Mesendoderm (in vitro differentiated cells): ENCODE results near the gene PIK3R2.
A peak's percentile ranks its signal among the peaks of the same experiment; 100 is the strongest.

Experiments
- DNase-seq: peaks from one replicate; pipeline ENCODE4 v3.0.0; 2013
- H2AK5ac ChIP-seq: 2 replicates; pipeline ENCODE4 v1.6.1; 2013; ENCODE audit warnings: low read length, inconsistent platforms
- H2BK120ac ChIP-seq: 2 replicates; pipeline ENCODE4 v1.6.1; 2013; ENCODE audit warnings: low read depth, mild to moderate bottlenecking, low read length, moderate library complexity, mixed read lengths
- H2BK15ac ChIP-seq: replicated peaks from 2 replicates; pipeline ENCODE4 v1.6.1; 2013; ENCODE audit warnings: low read depth, mild to moderate bottlenecking, moderate library complexity
- H2BK5ac ChIP-seq: 2 replicates; pipeline ENCODE4 v1.6.1; 2013; ENCODE audit warnings: low read length, inconsistent platforms
- H3K18ac ChIP-seq: 2 replicates; pipeline ENCODE4 v1.6.1; 2013; ENCODE audit warnings: mild to moderate bottlenecking, low read length, mixed read lengths
- H3K23ac ChIP-seq: one replicate; pipeline ENCODE4 v1.6.1; 2013; ENCODE audit warnings: low read length
- H3K27ac ChIP-seq: 2 replicates; pipeline ENCODE4 v1.5.1; 2013; ENCODE audit warnings: low read depth, mild to moderate bottlenecking, inconsistent platforms, low read length, moderate library complexity
- H3K27me3 ChIP-seq: 2 replicates; pipeline ENCODE4 v1.6.1; 2013; ENCODE audit warnings: low read length, control low read depth, mild to moderate bottlenecking, inconsistent platforms; ENCODE audit not compliant: insufficient read depth, poor library complexity
- H3K36me3 ChIP-seq: 2 replicates; pipeline ENCODE4 v1.6.1; 2013; ENCODE audit warnings: low read length, inconsistent platforms; ENCODE audit not compliant: control insufficient read depth, insufficient read depth
- H3K4ac ChIP-seq: one replicate; pipeline ENCODE4 v1.6.1; 2013; ENCODE audit warnings: low read depth, mild to moderate bottlenecking, low read length, moderate library complexity
- H3K4me1 ChIP-seq: 2 replicates; pipeline ENCODE4 v1.6.1; 2013; ENCODE audit warnings: low read depth, low read length, inconsistent platforms; ENCODE audit not compliant: control insufficient read depth
- H3K4me2 ChIP-seq: 2 replicates; pipeline ENCODE4 v1.6.1; 2013; ENCODE audit warnings: low read length
- H3K4me3 ChIP-seq: 2 replicates; pipeline ENCODE4 v1.5.1; 2013; ENCODE audit warnings: mild to moderate bottlenecking, low read length
- H3K56ac ChIP-seq: one replicate; pipeline ENCODE4 v1.6.1; 2013; ENCODE audit warnings: low read length
- H3K79me1 ChIP-seq: 2 replicates; pipeline ENCODE4 v1.6.1; 2013; ENCODE audit warnings: low read length, inconsistent platforms
- H3K79me2 ChIP-seq: 2 replicates; pipeline ENCODE4 v1.6.1; 2013; ENCODE audit warnings: mild to moderate bottlenecking, low read length; ENCODE audit not compliant: control insufficient read depth, insufficient read depth
- H3K9ac ChIP-seq: 2 replicates; pipeline ENCODE4 v1.6.1; 2013; ENCODE audit warnings: low read length, inconsistent platforms
- H4K5ac ChIP-seq: one replicate; pipeline ENCODE4 v1.6.1; 2013; ENCODE audit warnings: low read length
- H4K8ac ChIP-seq: one replicate; pipeline ENCODE4 v1.6.1; 2013; ENCODE audit warnings: low read depth, mild to moderate bottlenecking, control low read depth, low read length, moderate library complexity
- WGBS: extraction: QIAGEN DNeasy Blood & Tissue Kit; methylation state at CpG from one replicate; pipeline ENCODE4 v1.1.7; 2013; ENCODE audit warnings: low lambda C conversion rate, missing lambda C conversion rate; ENCODE audit not compliant: insufficient coverage; ENCODE audit errors: extremely low coverage; 5-methylcytosine and 5-hydroxymethylcytosine counted together

PIK3R2 gene

GRCh38 chr19:18117364-18117691 is 35.6 kb upstream of the PIK3R2 start:
- Histone ChIP-seq H2AK5ac (no peak overlapping the region), H3K27me3 (no peaks in the 10 kb centered on the region), H3K79me1 (peaks cover 2% of the 10 kb centered on the region), H3K4me1 (no peaks in the 10 kb centered on the region), H2BK15ac (no peak overlapping the region), H3K56ac (peak overlapping the region; percentile 45), H3K79me2 (no peaks in the 10 kb centered on the region), H3K23ac (no peak overlapping the region), H3K4ac (no peak overlapping the region), H4K8ac (no peak overlapping the region), H3K27ac (no peak overlapping the region), H3K4me3 (no peak overlapping the region), H3K4me2 (peak overlapping the region; percentile 28), H2BK120ac (no peak overlapping the region), H2BK5ac (no peak overlapping the region), H3K36me3 (no peaks in the 10 kb centered on the region), H3K9ac (peak overlapping the region; percentile 52), H4K5ac (no peak overlapping the region), H3K18ac (no peak overlapping the region)
- WGBS: no CpG with 5 or more reads among the region's 11 CpGs
- no peak for DNase-seq

DNA sequence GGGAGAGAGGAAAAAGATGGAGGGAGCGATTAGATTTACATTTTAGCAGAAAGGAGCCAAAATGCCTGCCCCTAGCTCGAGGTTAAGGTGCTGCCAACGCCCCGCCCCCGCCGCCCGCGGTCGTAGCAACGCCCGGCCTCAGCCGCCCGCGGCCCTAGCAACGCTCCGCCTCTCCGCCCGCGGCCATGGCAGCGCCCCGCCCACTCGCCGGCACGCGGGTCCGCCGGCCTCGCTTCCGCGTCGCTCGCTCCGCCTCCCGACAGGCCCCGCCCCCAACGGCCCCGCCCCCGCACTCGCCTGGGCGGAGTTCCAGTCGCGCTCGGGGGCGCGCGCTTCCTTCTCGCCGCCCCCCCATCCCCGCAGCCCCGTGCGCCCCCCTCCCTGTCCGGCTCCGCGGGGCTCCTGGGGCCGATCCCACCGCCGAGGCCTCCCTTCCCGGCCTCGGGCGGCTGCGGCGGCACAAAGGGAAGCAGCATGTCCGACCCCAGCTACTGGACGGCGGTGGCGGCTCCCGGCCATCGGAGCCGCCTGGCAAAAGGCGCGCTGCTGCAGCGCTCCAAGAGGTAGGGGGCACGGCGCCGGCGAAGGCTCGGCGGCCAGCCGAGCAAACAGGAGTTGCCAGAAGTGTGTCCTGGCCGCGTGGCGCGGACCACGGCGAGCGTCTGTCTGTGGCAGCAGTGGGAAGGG is 35.1 kb upstream of the PIK3R2 start:
- Histone ChIP-seq H3K4ac (no peak overlapping the region), H3K56ac (peak overlapping the region; percentile 96), H3K36me3 (no peaks in the 10 kb centered on the region), H2AK5ac (no peak overlapping the region), H3K4me2 (peak overlapping the region; percentile 94), H3K4me1 (no peaks in the 10 kb centered on the region), H3K18ac (peak overlapping the region; percentile 91), H3K79me1 (peaks cover 2% of the 10 kb centered on the region), H2BK5ac (no peak overlapping the region), H3K4me3 (peak overlapping the region; percentile 59), H3K23ac (peak overlapping the region; percentile 80), H3K9ac (peak overlapping the region; percentile 91), H4K5ac (no peak overlapping the region), H2BK120ac (no peak overlapping the region), H2BK15ac (no peak overlapping the region), H4K8ac (no peak overlapping the region), H3K27me3 (no peaks in the 10 kb centered on the region), H3K79me2 (no peaks in the 10 kb centered on the region), H3K27ac (no peak overlapping the region)
- peak; percentile 91 for DNase-seq
- WGBS: no CpG with 5 or more reads among the region's 86 CpGs

DNA sequence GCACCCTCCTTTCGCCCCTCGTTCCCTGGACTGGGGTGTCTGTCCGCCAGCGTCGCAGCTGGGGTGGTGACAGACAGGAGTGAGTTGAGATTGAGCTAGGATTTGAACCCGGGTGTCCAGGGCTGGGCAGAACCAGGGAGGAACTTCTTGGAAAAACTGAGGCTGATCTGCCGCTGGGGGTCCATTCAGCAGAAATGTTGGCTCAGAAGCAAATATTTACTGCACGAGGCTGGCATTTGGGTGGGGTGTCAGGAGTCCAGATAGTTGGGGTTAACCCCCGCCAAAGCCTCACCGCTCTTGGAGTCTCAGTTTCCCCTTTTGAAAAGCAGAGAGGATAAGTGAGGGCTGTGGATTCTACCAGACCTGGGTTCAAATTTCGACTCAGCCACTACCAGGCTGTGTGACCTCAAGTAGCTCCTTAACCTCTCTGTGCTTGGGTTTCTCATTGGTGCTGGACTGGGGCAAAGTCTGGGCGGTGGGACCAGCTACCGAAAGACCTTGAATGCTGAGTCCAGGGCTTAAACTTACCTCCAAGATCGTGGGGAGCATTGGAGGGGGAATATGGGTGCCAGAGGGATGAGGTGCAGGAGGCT is 34.4 kb upstream of the PIK3R2 start:
- no peaks in the 10 kb centered on the region for H3K36me3 ChIP-seq
- H3K79me2 ChIP-seq: no peaks in the 10 kb centered on the region
- H2BK15ac ChIP-seq: no peak overlapping the region
- no peaks in the 10 kb centered on the region for H3K27me3 ChIP-seq
- no peak overlapping the region for H3K27ac ChIP-seq
- peak overlapping the region; percentile 94 for H3K4me2 ChIP-seq
- no peak overlapping the region for H2BK120ac ChIP-seq
- H4K8ac ChIP-seq: no peak overlapping the region
- no peak for DNase-seq
- H4K5ac ChIP-seq: no peak overlapping the region
- peak overlapping the region; percentile 80 for H3K23ac ChIP-seq
- H3K18ac ChIP-seq: no peak overlapping the region
- no peak overlapping the region for H3K4ac ChIP-seq
- WGBS: no CpG with 5 or more reads among the region's 14 CpGs
- H3K9ac ChIP-seq: peak overlapping the region; percentile 91
- H2BK5ac ChIP-seq: no peak overlapping the region
- peak overlapping the region; percentile 59 for H3K4me3 ChIP-seq
- H3K79me1 ChIP-seq: peaks cover 2% of the 10 kb centered on the region
- H3K56ac ChIP-seq: peak overlapping the region; percentile 96
- H2AK5ac ChIP-seq: no peak overlapping the region
- H3K4me1 ChIP-seq: no peaks in the 10 kb centered on the region

GRCh38 chr19:18119013-18119716 is 33.8 kb upstream of the PIK3R2 start:
- no peak overlapping the region for H3K9ac ChIP-seq
- no peaks in the 10 kb centered on the region for H3K79me2 ChIP-seq
- no peak overlapping the region for H2BK120ac ChIP-seq
- WGBS: no CpG with 5 or more reads among the region's 13 CpGs
- no peaks in the 10 kb centered on the region for H3K27me3 ChIP-seq
- no peaks in the 10 kb centered on the region for H3K36me3 ChIP-seq
- H3K4ac ChIP-seq: no peak overlapping the region
- peaks cover 2% of the 10 kb centered on the region for H3K79me1 ChIP-seq
- no peak overlapping the region for H3K4me3 ChIP-seq
- H2BK15ac ChIP-seq: no peak overlapping the region
- H2AK5ac ChIP-seq: no peak overlapping the region
- no peak overlapping the region for H3K4me2 ChIP-seq
- no peak overlapping the region for H3K18ac ChIP-seq
- no peak overlapping the region for H4K5ac ChIP-seq
- no peak overlapping the region for H2BK5ac ChIP-seq
- DNase-seq: no peak
- H3K23ac ChIP-seq: peak overlapping the region; percentile 24
- H3K27ac ChIP-seq: no peak overlapping the region
- no peaks in the 10 kb centered on the region for H3K4me1 ChIP-seq
- H3K56ac ChIP-seq: peak overlapping the region; percentile 15
- no peak overlapping the region for H4K8ac ChIP-seq

GRCh38 chr19:18119717-18120105 is 33.3 kb upstream of the PIK3R2 start:
- Histone ChIP-seq H3K4me1 (no peaks in the 10 kb centered on the region), H3K27ac (no peak overlapping the region), H3K9ac (no peak overlapping the region), H3K4me2 (no peak overlapping the region), H3K27me3 (no peaks in the 10 kb centered on the region), H2AK5ac (no peak overlapping the region), H4K5ac (no peak overlapping the region), H4K8ac (no peak overlapping the region), H3K18ac (no peak overlapping the region), H3K4me3 (no peak overlapping the region), H3K79me2 (no peaks in the 10 kb centered on the region), H3K36me3 (no peaks in the 10 kb centered on the region), H2BK120ac (no peak overlapping the region), H3K56ac (peak overlapping the region; percentile 15), H2BK15ac (no peak overlapping the region), H3K4ac (no peak overlapping the region), H2BK5ac (no peak overlapping the region), H3K23ac (no peak overlapping the region), H3K79me1 (peaks cover 2% of the 10 kb centered on the region)
- no peak for DNase-seq
- no CpG with 5 or more reads among the region's 14 CpGs for WGBS
